Hindlimb muscle (tissue), 1 donor: ENCODE measurements around the gene PXDN. TPM values are rescaled to one million over a fixed set of nuclear protein-coding genes. Genes with fewer than 3 reads are reported as not detected.
"Not testable (repeated sequence)": the region's sequence is repeated elsewhere in the genome, so short reads cannot be mapped to it uniquely, and the experiment has no call there.

Experiments used
- DNase-seq: peaks from one replicate; pipeline ENCODE4 v3.0.0-alpha.2; 2013
- polyA plus RNA-seq: library from polyadenylated mRNA; unstranded; fragments of 120-200 nt; gene quantifications from one replicate; pipeline ENCODE4 v1.2.1, GENCODE V29; 2013; ENCODE audit not compliant: insufficient read length

The PXDN gene
- polyA plus RNA-seq, 1 donor: 140 TPM

- DNase-seq: no peak
Measured at GRCh38 chr2:1626271-1626681, 118.0 kb downstream of the PXDN start.

- DNase-seq: peak; percentile 26
Measured at GRCh38 chr2:1625281-1626001, 118.9 kb downstream of the PXDN start.

GRCh38 chr2:1623906-1624445, 120.3 kb downstream of the PXDN start:
- no peak for DNase-seq

- DNase-seq: no peak
Measured at GRCh38 chr2:1622521-1623200, 121.7 kb downstream of the PXDN start.

GRCh38 chr2:1621976-1622375, 122.3 kb downstream of the PXDN start:
- not testable (repeated sequence) for DNase-seq

GRCh38 chr2:1621501-1621900, 122.8 kb downstream of the PXDN start:
- DNase-seq: no peak

- no peak for DNase-seq
Measured at GRCh38 chr2:1621041-1621440, 123.3 kb downstream of the PXDN start.

- DNase-seq: no peak
Measured at GRCh38 chr2:1620081-1620480, 124.2 kb downstream of the PXDN start.

GRCh38 chr2:1619556-1619955, 124.8 kb downstream of the PXDN start:
- DNase-seq: no peak

GRCh38 chr2:1618974-1619373, 125.3 kb downstream of the PXDN start:
- no peak for DNase-seq

GRCh38 chr2:1618191-1618961, 125.9 kb downstream of the PXDN start:
- no peak for DNase-seq

- no peak for DNase-seq
Measured at GRCh38 chr2:1617425-1618021, 126.8 kb downstream of the PXDN start.

GRCh38 chr2:1614564-1614963, 129.8 kb downstream of the PXDN start:
- no peak for DNase-seq

GRCh38 chr2:1613731-1614354, 130.5 kb downstream of the PXDN start:
- DNase-seq: no peak

- no peak for DNase-seq
Measured at GRCh38 chr2:1613078-1613445, 131.3 kb downstream of the PXDN start.

- no peak for DNase-seq
Measured at GRCh38 chr2:1612391-1613077, 131.8 kb downstream of the PXDN start.

GRCh38 chr2:1611886-1612285, 132.4 kb downstream of the PXDN start:
- no peak for DNase-seq

- no peak for DNase-seq
Measured at GRCh38 chr2:1610096-1610485, 134.2 kb downstream of the PXDN start.

GRCh38 chr2:1609485-1610095, 134.7 kb downstream of the PXDN start:
- DNase-seq: no peak

GRCh38 chr2:1609040-1609439, 135.3 kb downstream of the PXDN start:
- DNase-seq: no peak

- DNase-seq: no peak
Measured at GRCh38 chr2:1607971-1608688, 136.2 kb downstream of the PXDN start.
